GM21360 (cell line): ENCODE data around the gene DNAI7.

Experiments used
- ATAC-seq: cut with Tn5 transposase; IDR thresholded peaks from one replicate; pipeline ENCODE4 v1.9.1; 2021; ENCODE audit warnings: mild to moderate bottlenecking, moderate library complexity; ENCODE audit not compliant: unreplicated experiment

DNAI7 gene, protein sequence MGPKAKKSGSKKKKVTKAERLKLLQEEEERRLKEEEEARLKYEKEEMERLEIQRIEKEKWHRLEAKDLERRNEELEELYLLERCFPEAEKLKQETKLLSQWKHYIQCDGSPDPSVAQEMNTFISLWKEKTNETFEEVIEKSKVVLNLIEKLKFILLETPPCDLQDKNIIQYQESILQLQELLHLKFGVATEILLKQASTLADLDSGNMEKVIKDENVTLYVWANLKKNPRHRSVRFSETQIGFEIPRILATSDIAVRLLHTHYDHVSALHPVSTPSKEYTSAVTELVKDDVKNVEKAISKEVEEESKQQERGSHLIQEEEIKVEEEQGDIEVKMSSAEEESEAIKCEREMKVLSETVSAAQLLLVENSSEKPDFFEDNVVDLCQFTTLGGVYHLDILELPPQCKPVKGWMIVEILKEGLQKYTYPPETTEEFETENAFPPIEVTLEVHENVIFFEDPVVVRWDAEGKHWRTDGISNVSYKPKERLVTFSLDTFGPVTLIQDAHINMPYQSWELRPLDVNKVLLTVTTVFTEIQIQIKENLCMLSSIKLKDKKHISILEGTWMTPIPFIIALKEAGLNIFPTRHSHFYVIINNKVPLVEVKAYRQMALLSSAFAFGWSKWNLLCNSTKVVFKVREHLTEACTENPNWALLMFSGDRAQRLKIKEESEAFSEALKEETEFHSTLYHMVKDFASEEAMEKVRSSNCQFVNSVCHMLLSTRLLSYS

DNA sequence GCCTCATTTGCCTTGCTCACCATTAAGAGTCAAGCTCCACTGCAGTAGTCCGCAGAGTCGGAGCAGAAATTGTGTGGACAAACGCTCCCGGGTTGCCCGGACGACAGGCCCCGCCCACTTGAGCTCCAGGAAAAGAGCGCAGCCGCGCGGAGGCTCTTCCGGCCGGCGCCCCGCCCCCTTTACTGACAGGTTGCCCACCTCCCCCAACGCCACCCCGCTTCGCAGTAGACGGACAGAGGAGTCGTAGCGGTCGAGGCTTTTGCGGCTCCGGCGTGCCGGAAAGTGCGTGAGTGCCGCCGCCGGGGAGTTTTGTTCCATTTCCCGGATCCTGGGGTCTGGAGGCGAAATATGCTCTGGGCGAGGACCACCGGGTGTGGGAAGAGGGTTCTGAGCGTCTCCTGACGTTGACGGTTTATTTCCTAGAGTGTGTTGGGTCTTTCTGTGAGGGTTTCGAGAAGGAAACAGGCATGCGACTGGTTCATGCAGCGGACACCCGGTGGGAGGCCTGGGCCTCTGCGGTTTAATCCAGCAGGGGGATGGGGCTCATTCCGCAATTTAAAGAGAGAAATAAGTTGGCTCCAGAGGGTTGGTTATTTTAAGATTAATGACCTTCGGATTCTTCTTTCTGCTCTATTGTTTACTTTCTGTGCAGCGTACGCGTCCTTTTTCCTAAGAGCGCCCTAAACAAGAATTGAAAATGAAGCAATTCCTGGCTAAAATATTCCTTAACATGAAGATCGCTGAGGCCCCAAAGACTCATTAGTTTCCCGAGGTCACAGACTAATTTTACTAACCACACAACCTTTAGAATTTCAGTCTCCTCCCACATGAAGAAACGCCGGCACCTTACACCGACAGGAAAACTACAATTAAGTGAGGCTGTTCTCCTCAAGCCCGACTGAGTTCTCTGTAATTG, at the start of gene DNAI7, which contains the start of gene ETFRF1:
DNAI7 (minus strand) TSS at position 105 of the 916 bp plus-strand sequence; CDS start at position 23, 82 bp downstream.
ETFRF1 (plus strand) TSS at position 182 of the 916 bp plus-strand sequence. CDS start 8,720 bp downstream, outside the sequence.
- peak; percentile 91 for ATAC-seq

DNA sequence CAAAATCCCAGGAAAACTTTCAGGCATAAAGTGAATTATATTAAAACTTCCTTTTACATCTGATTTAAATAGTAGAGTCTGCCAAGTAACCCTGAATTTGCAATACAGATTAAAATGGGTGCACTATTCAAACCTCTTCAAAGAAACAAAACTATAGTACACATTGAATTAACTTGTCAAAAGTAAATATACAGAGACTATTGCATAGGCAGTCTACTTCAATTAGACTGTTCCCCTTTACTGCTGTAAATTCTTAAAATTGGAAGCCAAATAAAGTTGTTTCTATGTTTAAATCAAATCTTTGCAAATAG, 48.7 kb upstream of the DNAI7 start:
- no peak for ATAC-seq

DNA sequence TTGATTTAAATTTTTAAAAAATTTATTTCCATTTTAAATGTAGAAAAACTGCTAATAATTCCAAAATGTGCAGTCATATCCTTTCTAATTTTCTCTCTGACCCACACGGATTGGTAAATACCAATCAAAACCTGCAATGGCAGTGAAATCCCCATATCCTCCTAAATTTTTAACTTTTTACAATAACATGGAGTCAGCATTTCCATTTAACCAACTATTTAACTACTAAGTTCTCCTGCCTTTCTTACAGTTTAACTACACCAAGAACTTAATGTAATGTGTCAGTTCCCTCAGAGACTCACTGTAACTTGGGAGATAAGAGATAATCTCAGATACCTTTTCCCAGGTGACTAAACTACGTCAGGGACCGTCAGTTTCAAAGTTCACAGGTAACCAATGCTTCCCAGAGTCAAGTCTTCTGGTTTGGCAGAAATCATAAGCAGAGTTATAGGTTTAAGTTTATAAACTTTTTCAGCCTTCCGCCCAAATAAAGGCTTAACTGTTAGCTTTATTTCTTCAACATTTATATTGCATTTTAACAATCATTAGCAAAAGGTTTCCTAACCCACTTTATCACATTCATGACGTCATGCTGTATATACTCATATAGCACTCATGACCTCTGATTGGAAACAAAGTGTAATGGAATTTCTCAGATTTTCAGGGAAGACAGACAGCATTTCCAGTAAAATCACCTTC, 48.2 kb upstream of the DNAI7 start:
- no peak for ATAC-seq

- peak; percentile 57 for ATAC-seq
These were observed 46.4 kb upstream of the DNAI7 start for GRCh38 chr12:25241167-25242020.

GRCh38 chr12:25236626-25237025, 41.7 kb upstream of the DNAI7 start:
- no peak for ATAC-seq

DNA sequence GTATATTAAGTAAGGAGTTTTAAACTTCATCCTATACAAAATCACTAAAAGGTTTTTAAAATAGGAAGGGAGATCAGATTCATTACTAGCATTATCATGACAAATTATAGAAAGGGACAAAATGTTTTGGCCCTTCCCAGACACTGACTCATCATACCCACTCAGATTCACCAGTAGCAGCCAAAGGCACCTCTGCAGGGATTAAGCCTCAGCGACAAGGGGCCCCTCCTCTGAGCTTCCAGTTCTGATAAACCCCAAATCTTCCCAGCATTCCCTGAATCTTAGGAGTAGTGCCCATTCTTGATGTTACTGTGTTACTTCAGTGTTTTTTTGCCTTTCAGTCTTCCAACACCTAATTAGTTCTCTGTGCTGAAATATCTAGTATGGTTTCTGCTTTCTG, 41.2 kb upstream of the DNAI7 start:
- no peak for ATAC-seq

- ATAC-seq: no peak
These were observed 18.4 kb upstream of the DNAI7 start for GRCh38 chr12:25213338-25213737.

GRCh38 chr12:25208554-25208953, 13.6 kb upstream of the DNAI7 start:
- no peak for ATAC-seq

GRCh38 chr12:25207846-25208245, 12.9 kb upstream of the DNAI7 start:
- ATAC-seq: no peak

DNA sequence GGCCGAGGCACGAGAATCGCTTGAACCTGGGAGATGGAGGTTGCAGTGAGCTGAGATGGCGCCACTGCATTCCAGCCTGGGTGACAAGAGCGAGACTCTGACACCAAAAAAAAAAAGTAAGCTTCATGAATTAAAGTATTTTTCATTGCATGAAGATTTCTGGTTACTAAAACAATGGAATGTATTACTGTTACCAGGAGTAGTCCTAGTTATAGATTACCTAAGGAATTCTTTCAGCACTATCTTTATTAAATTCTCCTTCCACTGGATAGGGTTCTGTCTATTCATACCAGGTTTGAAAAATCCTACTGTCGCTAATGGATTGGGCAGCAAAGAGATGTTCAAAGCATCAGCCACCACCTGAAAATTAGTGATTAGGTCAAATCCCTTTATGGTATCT, 12.5 kb upstream of the DNAI7 start:
- no peak for ATAC-seq

DNA sequence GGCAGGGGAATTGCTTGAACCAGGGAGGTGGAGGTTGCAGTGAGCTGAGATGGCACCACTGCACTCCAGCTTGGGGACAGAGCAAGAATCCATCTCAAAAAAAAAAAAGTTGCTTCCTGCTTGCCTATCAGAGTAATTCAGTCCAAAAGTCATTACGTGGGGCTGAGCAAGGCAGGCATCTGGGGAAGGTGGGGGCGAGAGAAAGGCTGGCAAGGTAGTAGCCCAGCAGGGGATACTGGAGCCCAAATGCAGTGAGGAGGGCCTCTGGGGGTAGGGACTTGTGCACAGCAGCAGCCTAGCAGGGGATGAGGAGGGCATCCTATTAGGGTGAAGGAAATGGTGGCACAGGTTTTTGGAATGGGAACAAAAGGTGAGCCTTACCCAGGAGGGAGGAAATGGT, 7.2 kb upstream of the DNAI7 start:
- no peak for ATAC-seq

- no peak for ATAC-seq
These were observed 5.7 kb upstream of the DNAI7 start for GRCh38 chr12:25200703-25201102.

DNA sequence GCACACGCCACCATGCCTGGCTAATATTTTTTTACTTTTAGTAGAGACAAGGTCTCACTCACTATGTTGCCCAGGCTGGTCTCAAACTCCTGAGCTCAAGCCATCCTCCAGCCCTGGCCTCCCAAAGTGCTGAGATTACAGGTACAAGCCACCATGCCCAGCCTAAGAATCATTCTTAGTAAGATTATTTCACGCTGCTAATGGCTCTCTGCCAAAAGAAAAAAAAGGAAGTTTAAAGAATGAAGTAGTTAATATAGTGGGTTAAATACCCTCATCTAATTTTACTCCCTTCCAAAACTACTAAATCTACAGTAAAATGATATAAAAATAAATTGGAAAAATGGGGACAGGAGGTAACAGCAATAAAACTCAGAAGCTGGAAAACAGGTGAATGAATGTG, 2.6 kb upstream of the DNAI7 start:
- ATAC-seq: no peak

DNA sequence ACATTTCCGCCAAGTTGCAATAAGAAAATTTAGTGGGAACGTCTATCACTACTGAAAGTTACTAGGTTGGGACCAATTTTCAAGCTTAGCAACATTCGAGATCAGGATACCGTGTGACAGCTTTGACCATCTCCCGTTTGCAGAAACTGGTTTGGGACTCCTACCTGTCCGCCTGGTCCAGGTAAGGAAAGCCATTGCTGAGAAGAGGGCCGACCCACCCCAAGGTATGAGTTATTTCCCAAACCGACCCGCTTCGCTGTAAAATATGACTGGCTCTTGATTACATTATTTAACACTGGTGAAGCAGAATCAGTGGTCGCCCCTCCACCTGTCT, 271 bp downstream of the DNAI7 start:
- no peak for ATAC-seq

DNA sequence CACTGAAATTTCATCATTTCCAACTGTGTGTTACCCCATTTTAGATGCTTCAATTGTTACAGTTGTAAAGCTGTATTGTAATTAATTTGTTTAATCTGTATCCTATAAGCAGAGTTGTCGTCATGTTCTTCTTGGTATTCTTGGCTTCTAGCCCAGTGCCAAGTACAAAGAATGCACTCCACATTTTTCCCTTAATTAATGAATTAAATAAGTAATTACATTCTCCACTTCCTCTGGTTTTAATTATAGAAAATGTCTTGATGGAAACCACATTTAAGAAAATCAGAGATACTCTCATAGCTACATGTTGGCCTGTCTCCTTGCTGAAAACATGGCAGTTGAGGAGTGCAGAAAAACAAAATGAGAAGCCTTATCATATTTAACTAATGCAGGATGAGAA, 746 bp downstream of the DNAI7 start:
- ATAC-seq: no peak

- no peak for ATAC-seq
These were observed 4.2 kb downstream of the DNAI7 start for GRCh38 chr12:25190793-25191192.

GRCh38 chr12:25189656-25190055, 5.3 kb downstream of the DNAI7 start:
- ATAC-seq: no peak

- ATAC-seq: no peak
These were observed 7.2 kb downstream of the DNAI7 start for GRCh38 chr12:25187781-25188180.

- peak; percentile 75 for ATAC-seq
These were observed 8.1 kb downstream of the DNAI7 start for GRCh38 chr12:25186788-25187402.
